SK-N-SH (cell line): ENCODE measurements around the gene CPA4. TPM values are rescaled to one million over a fixed set of nuclear protein-coding genes. Genes with fewer than 3 reads are reported as not detected.

Experiments
- CTCF ChIA-PET: fragments of 300-600, 350-600 bp; formaldehyde crosslinking; extraction: SDS; loops from one replicate; lab custom pipeline; 2021; lab: Yijun Ruan, JAX
- POLR2A ChIA-PET: fragments of 350-600 bp; sonication (Branson Sonifier 250); formaldehyde crosslinking; extraction: SDS; loops from one replicate; lab custom pipeline; 2020; ENCODE audit warnings: antibody characterized with exemption, inconsistent platforms; lab: Yijun Ruan, JAX
- DNase-seq: peaks from one replicate; pipeline ENCODE4 v3.0.0; 2012
- H2AFZ ChIP-seq: fragments of 200-600 bp; sonication (generic); 2 replicates; pipeline ENCODE4 v1.8.1; 2016; ENCODE audit warnings: antibody characterized with exemption, mild to moderate bottlenecking, low read depth
- H3F3A ChIP-seq: fragments of 200-600 bp; sonication (generic); replicated peaks from 2 replicates; pipeline ENCODE3; 2016; ENCODE audit warnings: antibody characterized with exemption, mild to moderate bottlenecking; ENCODE audit not compliant: insufficient read depth
- H3K27ac ChIP-seq, 2 experiments: fragments of 200-500 bp in 1 of 2; fragments of 200-600 bp in 1 of 2; sonication (Bioruptor generic) in 1 of 2; sonication (generic), shearing (Covaris generic) in 1 of 2; 2 replicates each; pipeline versions ENCODE4 v1.5.1 to v1.6.1; 2014 to 2016; ENCODE audit warnings: low read depth in 2 of 2, inconsistent platforms in 1 of 2, low read length in 1 of 2, mild to moderate bottlenecking in 1 of 2, mixed read lengths in 1 of 2
- H3K27me3 ChIP-seq: fragments of 200-600 bp; sonication (generic), shearing (Covaris generic); 2 replicates; pipeline ENCODE4 v1.6.1; 2016; ENCODE audit warnings: mixed run types; ENCODE audit not compliant: insufficient read depth
- H3K36me3 ChIP-seq, 2 experiments: fragments of 200-500 bp in 1 of 2; fragments of 200-600 bp in 1 of 2; sonication (Bioruptor generic) in 1 of 2; sonication (generic) in 1 of 2; replicated peaks in 1 of 2; 2 replicates each; pipeline versions ENCODE3 to v1.5.1; 2014 to 2016; ENCODE audit warnings: low read length in 1 of 2, mild to moderate bottlenecking in 1 of 2; ENCODE audit not compliant: insufficient read depth in 2 of 2, control insufficient read depth in 1 of 2
- H3K4me1 ChIP-seq, 2 experiments: fragments of 200-500 bp in 1 of 2; fragments of 200-600 bp in 1 of 2; sonication (Bioruptor generic) in 1 of 2; sonication (generic), shearing (Covaris generic) in 1 of 2; 2 replicates each; pipeline versions ENCODE4 v1.5.1 to v1.6.1; 2014 to 2016; ENCODE audit warnings: low read depth in 1 of 2, low read length in 1 of 2, mixed run types in 1 of 2; ENCODE audit not compliant: insufficient read depth in 2 of 2, control insufficient read depth in 1 of 2
- H3K4me2 ChIP-seq: fragments of 200-600 bp; sonication (generic), shearing (Covaris generic); 2 replicates; pipeline ENCODE4 v1.6.1; 2017; ENCODE audit warnings: mixed run types
- H3K4me3 ChIP-seq, 2 experiments: fragments of 200-500 bp in 1 of 2; fragments of 200-600 bp in 1 of 2; sonication (Bioruptor generic) in 1 of 2; sonication (generic), shearing (Covaris generic) in 1 of 2; 2 replicates each; pipeline versions ENCODE4 v1.5.1 to v1.8.1; 2014 to 2016; ENCODE audit warnings: low read depth in 2 of 2, inconsistent platforms in 1 of 2, low read length in 1 of 2, mild to moderate bottlenecking in 1 of 2, mixed read lengths in 1 of 2, moderate library complexity in 1 of 2
- H3K79me2 ChIP-seq: fragments of 200-600 bp; sonication (generic); 2 replicates; pipeline ENCODE4 v1.8.1; 2017; ENCODE audit warnings: mild to moderate bottlenecking; ENCODE audit not compliant: insufficient read depth
- H3K9ac ChIP-seq: fragments of 200-600 bp; sonication (generic); 2 replicates; pipeline ENCODE4 v1.6.1; 2017; ENCODE audit warnings: mixed run types
- H3K9me2 ChIP-seq: fragments of 200-600 bp; sonication (generic); 2 replicates; pipeline ENCODE4 v1.6.1; 2017; ENCODE audit warnings: mixed run types
- H3K9me3 ChIP-seq: fragments of 200-600 bp; sonication (generic); 2 replicates; pipeline ENCODE4 v1.6.1; 2017; ENCODE audit warnings: mixed run types, mild to moderate bottlenecking, moderate library complexity
- H4K20me1 ChIP-seq: fragments of 200-600 bp; sonication (generic); 2 replicates; pipeline ENCODE4 v1.6.1; 2017; ENCODE audit warnings: mild to moderate bottlenecking, mixed run types; ENCODE audit not compliant: insufficient read depth
- CHD2 ChIP-seq: fragments of 150-350 bp; IDR thresholded peaks from 2 replicates; pipeline ENCODE4 v1.6.1; 2018; ENCODE audit warnings: low read length; ENCODE audit not compliant: partially characterized antibody
- CTCF ChIP-seq: fragments of 200-600 bp; sonication (generic); IDR thresholded peaks from 2 replicates; pipeline ENCODE4 v1.6.1; 2017; ENCODE audit warnings: antibody characterized with exemption, mild to moderate bottlenecking, moderate library complexity
- EZH2phosphoT487 ChIP-seq: fragments of 200-600 bp; sonication (generic); IDR thresholded peaks from 2 replicates; pipeline ENCODE4 v1.6.1; 2017; ENCODE audit warnings: low read depth, mixed run types, mild to moderate bottlenecking, antibody characterized with exemption, moderate library complexity, borderline replicate concordance
- FOSL2 ChIP-seq: IDR thresholded peaks from 2 replicates; pipeline ENCODE4 v1.4.0; 2012; ENCODE audit warnings: low read depth, mild to moderate bottlenecking, moderate library complexity, borderline replicate concordance
- GATA2 ChIP-seq: sonication (generic); formaldehyde crosslinking; IDR thresholded peaks from 2 replicates; pipeline ENCODE4 v1.5.0; 2020; ENCODE audit warnings: mild to moderate bottlenecking, missing genetic modification reagents
- JUND ChIP-seq: IDR thresholded peaks from 2 replicates; pipeline ENCODE4 v1.4.0; 2012
- MEF2A ChIP-seq: IDR thresholded peaks from 2 replicates; pipeline ENCODE4 v1.4.0; 2012; ENCODE audit warnings: low read depth, borderline replicate concordance
- MXI1 ChIP-seq: IDR thresholded peaks from 2 replicates; pipeline ENCODE4 v1.6.1; 2012; ENCODE audit warnings: mild to moderate bottlenecking, low read depth, low read length, improper control_type of control experiment
- PBX3 ChIP-seq: IDR thresholded peaks from 2 replicates; pipeline ENCODE4; 2012
- POLR2AphosphoS5 ChIP-seq: IDR thresholded peaks from 2 replicates; pipeline ENCODE4 v1.6.1; 2012; ENCODE audit warnings: low read depth, low read length
- RAD21 ChIP-seq: IDR thresholded peaks from 2 replicates; pipeline ENCODE4 v1.6.1; 2012; ENCODE audit warnings: mild to moderate bottlenecking, low read length
- RCOR1 ChIP-seq: fragments of 150-350 bp; IDR thresholded peaks from 2 replicates; pipeline ENCODE4 v1.6.1; 2017; ENCODE audit warnings: antibody characterized with exemption, low read length
- REST ChIP-seq: IDR thresholded peaks from 2 replicates; pipeline ENCODE4 v1.6.1; 2012; ENCODE audit warnings: mild to moderate bottlenecking, low read depth, low read length, moderate library complexity
- SIN3A ChIP-seq: IDR thresholded peaks from 2 replicates; pipeline ENCODE4 v1.6.1; 2012; ENCODE audit warnings: low read depth, mild to moderate bottlenecking, low read length, moderate library complexity, borderline replicate concordance
- TAF1 ChIP-seq: IDR thresholded peaks from 2 replicates; pipeline ENCODE4 v1.6.1; 2012; ENCODE audit warnings: low read depth, mild to moderate bottlenecking, low read length, moderate library complexity, borderline replicate concordance
- TCF12 ChIP-seq: IDR thresholded peaks from 2 replicates; pipeline ENCODE4 v1.4.0; 2012
- USF2 ChIP-seq: fragments of 150-350 bp; IDR thresholded peaks from 2 replicates; pipeline ENCODE4 v1.6.1; 2017; ENCODE audit warnings: antibody characterized with exemption, low read length, low read depth, borderline replicate concordance
- YY1 ChIP-seq: IDR thresholded peaks from 2 replicates; pipeline ENCODE4 v1.4.0; 2012; ENCODE audit warnings: low read depth, mild to moderate bottlenecking
- WGBS: methylation state at CpG from one replicate; pipeline ENCODE4 v1.1.6; 2017; ENCODE audit warnings: low lambda C conversion rate; 5-methylcytosine and 5-hydroxymethylcytosine counted together
- polyA plus RNA-seq, 3 experiments: library from polyadenylated mRNA; depleted of rRNA; stranded (reverse); fragments of >200 nt; gene quantifications; 2 replicates each; pipeline ENCODE4 v1.2.3, GENCODE V29; 2012

Gene CPA4
- polyA plus RNA-seq, 1 of the 3 experiments (the other 2 are of a cell fraction) = 176 TPM

GRCh38 chr7:130288168-130288567 lies 4.8 kb upstream of the CPA4 start:
- ChIA-PET POLR2A (no interaction called here), CTCF (interaction anchor here (2.1 kb wide), 1 partner anchor 10 kb away, joined by 9 read pairs; no protein-coding TSS in a partner anchor)
- Histone ChIP-seq H3K9me2 (no peaks in the 10 kb centered on the region), H3K4me1 (peaks cover 0 to 9% of the 10 kb centered on the region in 2 experiments; a peak in 2 of 4 replicates), H4K20me1 (no peaks in the 10 kb centered on the region), H3K9ac (no peak overlapping the region), H3K79me2 (no peaks in the 10 kb centered on the region), H3K27me3 (no peaks in the 10 kb centered on the region), H3F3A (peaks cover 13% of the 10 kb centered on the region), H3K4me2 (no peak overlapping the region), H3K4me3 (no peak overlapping the region), H3K9me3 (no peaks in the 10 kb centered on the region), H3K36me3 (no peaks in the 10 kb centered on the region), H3K27ac (no peak overlapping the region), H2AFZ (no peak overlapping the region)
- WGBS = 75% methylated on average over 4 of the region's 4 CpGs
- DNase-seq = no peak
- no peak for TF ChIP-seq RAD21
- no peak for TF ChIP-seq YY1
- no peak for TF ChIP-seq CTCF
- TF ChIP-seq MEF2A = no peak
- no peak for TF ChIP-seq FOSL2
- no peak for TF ChIP-seq PBX3
- TF ChIP-seq POLR2AphosphoS5 = no peak
- TF ChIP-seq CHD2 = no peak
- no peak for TF ChIP-seq JUND
- TF ChIP-seq SIN3A = no peak
- TF ChIP-seq EZH2phosphoT487 = no peak
- TF ChIP-seq REST = no peak
- no peak for TF ChIP-seq MXI1
- no peak for TF ChIP-seq USF2
- TF ChIP-seq GATA2 = no peak
- no peak for TF ChIP-seq TCF12
- TF ChIP-seq TAF1 = no peak
- TF ChIP-seq RCOR1 = no peak
